Fibroblast of skin of abdomen (primary cell): ENCODE results near the gene CERK.

Source experiments
- DNase-seq: peaks from one replicate; pipeline ENCODE4 v3.0.0-alpha.2; 2013

Gene CERK

DNA sequence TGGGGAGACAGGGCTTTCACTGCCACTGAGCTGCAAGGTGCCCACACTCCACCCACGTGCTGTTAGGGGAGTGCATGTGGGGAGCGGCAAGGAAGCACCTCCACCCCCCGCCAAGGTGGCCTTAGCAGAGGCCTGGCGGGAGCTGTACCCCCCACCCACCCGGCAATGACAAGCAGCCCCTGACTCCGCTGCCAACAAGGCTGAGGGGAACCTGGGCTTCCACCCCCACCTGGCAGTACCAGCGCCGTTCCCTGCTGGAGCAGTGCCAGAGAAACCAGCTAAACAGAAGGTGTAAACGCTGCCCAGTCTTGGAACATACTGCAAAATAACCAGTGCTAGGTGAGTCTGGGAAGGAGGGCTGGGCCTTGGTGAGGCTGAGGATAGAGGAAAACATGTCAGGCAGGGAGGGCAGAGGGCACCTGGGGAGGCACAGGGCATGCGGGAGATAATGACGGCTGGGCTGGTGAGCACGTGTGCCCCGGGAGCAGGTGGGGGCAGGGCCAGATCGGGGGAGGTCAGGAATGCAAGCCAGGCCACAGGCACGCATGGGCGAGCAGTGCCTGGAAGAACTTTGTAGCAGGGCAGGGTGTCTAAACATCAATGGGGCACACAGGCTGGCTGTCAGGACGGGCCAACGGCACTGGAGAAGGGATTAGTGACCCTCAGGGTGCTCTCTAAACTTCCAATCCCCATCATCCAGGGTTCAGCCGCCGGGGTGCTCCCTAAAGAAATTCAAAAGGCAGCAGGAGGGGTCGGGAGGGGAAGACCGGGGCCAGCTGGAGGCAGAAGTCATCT, 6.6 kb downstream of the CERK start:
- DNase-seq: peak; percentile 34

DNA sequence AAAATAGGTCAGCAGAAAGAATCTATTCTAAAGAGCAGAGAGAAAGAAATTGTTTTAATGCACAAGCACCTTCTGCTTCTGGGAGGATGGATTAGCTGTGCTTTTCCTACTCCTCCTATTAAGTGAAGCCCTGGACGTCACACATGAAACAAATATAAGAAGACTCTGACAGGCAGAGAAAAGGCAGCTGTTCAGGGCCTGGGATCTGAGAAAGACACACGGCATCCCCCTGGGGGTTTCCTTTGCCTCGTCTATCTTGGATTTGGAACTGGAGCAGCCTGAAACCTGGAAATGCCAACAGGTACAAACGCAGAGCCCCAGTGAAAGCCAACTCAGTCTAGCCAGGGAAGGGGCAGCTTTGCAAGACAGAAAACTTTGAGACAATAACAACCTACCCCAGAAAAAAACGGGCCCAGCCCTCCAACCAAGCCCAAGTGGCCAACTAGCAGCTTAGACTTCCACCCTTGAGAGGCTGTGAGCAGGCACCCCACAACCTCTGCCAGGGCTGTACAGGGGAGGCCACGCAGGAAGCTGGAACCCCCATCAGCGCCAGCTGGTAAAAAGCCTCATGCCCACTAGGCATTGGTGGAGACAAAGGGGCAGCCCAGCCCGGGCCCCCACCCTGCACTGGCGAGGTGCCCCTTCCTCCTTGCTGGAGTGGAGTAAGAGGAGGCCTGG, 7.3 kb downstream of the CERK start:
- no peak for DNase-seq

DNA sequence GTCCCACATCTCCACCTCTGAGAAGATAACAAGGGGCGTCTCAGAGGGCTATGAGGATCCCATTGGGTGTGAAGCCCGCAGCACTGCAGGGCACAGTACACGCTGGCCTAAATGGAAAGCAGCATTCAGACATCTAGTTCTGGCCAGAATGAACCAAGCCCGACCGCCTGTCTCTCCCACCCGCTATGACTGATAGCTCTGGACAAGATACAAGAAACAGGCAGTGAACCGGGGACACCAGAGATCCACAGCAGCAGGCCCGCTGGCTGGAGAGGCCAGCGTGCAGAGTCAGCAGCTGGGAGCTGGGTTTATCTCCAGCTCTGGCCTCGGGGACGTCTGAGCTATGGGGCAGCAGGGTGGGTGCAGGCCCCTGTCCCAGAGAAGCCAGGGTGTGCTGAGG, 9.6 kb downstream of the CERK start:
- DNase-seq: no peak

- no peak for DNase-seq
Observed at GRCh38 chr22:46727813-46728364, 10.2 kb downstream of the CERK start.

GRCh38 chr22:46726986-46727317, 11.1 kb downstream of the CERK start:
- DNase-seq: no peak

DNA sequence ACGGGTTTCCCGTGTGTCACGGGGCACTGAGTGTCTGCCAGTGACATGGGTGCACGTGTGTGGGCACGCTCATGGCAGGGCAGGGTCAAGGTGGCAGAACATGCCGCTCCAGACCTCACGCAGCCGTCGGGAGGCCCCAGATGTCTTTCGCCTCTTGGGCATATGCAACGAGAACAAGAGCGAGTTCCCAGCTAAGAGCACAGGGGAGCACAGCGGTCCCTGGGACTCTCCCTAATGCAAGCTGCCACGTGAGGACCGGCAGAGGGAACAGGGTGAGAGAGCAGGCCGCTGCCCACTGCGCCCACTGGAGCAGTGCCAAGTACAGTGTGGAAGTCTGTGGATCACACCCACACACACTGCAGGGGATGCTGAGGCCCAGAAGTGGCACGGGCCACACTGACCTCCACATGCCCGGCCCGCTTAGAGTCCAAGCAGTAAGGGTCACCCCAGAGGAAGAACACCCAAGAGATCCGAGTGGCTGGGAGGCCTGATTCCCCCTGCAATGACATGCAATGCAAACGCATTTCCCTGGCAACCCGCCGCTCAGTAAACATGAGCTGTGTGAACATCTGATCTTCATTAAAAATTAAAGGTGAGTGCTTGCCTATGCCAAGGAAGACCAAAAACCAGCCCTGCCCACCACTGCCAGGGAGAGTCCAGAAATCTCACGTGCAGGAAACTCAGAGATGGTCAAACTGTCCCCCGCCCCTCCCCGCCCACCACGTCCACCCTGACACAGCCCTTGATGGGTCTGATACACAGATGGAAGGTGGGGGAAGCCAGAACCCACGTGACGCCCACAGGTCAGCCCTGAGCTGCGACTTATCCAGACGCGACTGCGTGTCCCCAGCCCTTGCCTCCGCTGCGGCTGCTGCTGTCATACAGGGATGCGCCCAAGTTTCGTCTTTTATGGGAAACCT, 11.7 kb downstream of the CERK start:
- peak; percentile 32 for DNase-seq

DNA sequence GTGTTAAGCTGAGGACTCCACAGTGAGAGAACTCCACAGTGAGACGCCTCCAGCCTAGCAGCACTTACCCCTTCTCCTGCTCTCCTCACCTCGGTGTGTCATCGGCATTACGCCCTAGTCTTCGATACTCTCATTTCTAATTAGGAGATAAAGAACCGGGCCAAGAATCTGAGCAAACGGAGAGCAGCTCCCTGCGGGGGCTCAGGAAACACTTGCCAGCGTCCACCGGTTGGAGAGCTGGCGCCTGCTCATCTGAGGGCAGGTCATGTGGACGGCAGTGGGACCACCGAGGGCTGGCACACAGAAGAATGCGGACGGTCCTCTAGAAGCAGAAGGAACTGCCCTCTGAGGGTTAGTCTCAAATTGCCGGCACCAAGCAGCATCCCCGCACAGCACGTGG, 13.0 kb downstream of the CERK start:
- DNase-seq: no peak

GRCh38 chr22:46723882-46724281, 14.2 kb downstream of the CERK start:
- no peak for DNase-seq

- no peak for DNase-seq
Observed at GRCh38 chr22:46721501-46722085, 16.5 kb downstream of the CERK start.

- DNase-seq: no peak
Observed at GRCh38 chr22:46719921-46720320, 18.1 kb downstream of the CERK start.

DNA sequence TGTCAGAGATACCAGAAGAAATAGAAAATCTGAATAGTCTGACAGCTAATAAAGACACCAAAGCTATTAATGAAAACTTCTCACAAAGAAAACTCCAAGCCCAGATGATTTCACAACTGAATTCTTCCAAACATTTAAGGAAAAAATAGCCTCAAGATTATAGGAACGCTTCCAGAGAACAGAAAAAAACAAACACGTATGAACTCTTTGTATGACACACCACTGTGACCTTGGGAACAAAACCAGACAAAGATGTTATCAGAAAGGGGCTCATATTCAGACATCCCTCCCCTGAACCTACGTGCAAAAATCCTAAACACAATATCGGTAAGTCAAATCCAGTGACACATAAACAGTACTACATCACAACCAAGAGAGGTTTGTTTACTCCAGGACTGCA, 23.5 kb downstream of the CERK start:
- DNase-seq: no peak

- DNase-seq: no peak
Observed at GRCh38 chr22:46712288-46712687, 25.8 kb downstream of the CERK start.

DNA sequence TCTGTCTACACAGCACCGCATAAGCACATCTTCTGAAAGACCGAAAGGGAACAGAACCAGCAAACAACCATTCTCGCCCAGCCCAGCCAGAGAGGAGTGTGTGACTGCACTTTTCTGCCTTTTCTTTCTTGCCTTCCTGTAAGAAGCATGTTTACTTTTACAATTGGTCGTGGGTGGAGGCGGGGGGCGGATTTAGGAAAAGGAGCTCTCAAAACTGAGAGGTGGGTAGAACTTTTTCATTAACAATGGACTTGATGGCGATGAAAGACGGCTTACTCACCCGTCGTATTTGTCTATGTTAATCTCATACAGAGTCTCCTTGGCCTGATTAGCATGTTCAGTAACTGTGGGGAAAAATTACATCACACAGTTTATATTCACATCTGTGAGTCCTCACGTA, 27.2 kb downstream of the CERK start:
- DNase-seq: peak; percentile 19

- DNase-seq: no peak
Observed at GRCh38 chr22:46708766-46709330, 29.2 kb downstream of the CERK start.

DNA sequence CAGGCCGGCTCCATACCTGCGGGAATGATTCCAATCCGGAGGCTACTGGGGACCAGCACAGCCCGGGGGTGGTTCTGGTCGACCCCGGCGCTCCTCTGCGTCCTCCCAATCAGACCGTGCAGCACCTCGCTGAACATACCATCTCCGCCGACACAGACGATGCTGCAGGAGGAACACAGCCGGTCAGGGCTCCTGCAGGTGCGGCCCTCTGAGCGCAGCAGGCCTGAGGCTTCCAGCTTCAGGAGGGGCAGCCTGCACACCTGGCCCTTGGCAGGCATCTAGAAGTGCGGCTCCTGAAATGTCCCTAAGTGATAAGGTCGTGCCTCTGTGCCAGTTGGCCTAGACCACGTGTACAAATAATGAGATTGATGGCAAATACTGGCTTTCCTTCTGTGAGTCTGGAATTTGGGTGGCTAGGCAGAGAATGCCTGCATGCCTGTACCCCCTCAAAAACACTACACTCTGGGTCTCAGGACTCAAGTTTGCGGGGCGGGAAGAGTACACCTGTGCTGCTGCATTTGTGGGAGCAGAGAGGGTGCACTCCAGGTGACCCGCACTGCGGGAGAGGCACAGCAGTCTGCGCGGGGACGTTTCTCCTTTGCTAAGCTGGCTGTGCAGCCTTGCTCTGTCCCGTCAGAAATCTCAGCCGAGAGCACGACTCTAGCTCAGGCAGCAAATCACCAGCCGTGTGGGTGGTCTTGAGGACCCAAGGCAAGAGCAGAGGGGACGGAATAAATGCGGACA, 30.1 kb downstream of the CERK start:
- no peak for DNase-seq

DNA sequence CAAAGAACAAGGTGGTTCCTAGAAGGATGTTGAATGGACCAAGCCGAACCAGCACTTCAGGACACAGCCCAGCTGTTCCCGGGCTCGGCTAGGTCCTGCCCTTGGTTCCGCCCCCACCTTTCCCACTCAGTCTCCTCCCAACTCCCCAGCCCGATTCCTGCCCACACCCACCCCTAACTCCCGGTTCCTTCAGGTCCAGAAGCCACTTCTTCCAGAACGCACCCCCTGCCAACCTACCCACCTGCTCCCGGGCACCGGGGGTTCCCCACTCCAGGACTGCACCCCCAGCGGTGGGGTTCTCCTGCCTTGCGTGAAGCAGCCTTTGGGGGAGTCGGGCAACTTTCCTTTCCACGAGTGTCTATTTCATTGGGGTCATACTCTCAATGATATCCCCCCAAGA, 30.7 kb downstream of the CERK start:
- DNase-seq: no peak

- no peak for DNase-seq
Observed at GRCh38 chr22:46706060-46706459, 32.0 kb downstream of the CERK start.

- DNase-seq: no peak
Observed at GRCh38 chr22:46703996-46704370, 34.1 kb downstream of the CERK start.

GRCh38 chr22:46703171-46703995, 34.7 kb downstream of the CERK start:
- DNase-seq: no peak

DNA sequence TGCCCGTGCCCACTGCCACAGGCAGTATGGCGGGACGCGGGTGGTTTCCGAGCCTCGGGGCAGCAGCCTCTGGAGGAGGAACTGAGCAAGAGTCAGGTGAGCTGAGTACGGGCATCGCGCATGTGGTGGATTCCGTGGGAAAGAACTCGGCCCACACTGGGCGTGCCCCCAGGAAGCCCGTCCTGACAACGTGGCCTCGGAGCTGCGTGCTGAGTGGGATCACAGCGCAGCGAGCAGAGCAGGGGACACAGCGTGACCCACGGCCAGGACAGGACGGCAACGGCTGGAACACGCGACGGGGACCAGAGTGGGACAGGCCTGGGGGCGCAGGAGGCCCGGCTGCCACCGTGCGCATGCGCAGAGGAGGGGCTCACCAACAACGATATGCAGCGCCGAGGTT, 36.8 kb downstream of the CERK start:
- no peak for DNase-seq

- no peak for DNase-seq
Observed at GRCh38 chr22:46699091-46699490, 39.0 kb downstream of the CERK start.
